ENCODE data around the gene EVI2B.
"Not testable (repeated sequence)": the region's sequence is repeated elsewhere in the genome, so short reads cannot be mapped to it uniquely, and the experiment has no call there.

EVI2B gene

DNA sequence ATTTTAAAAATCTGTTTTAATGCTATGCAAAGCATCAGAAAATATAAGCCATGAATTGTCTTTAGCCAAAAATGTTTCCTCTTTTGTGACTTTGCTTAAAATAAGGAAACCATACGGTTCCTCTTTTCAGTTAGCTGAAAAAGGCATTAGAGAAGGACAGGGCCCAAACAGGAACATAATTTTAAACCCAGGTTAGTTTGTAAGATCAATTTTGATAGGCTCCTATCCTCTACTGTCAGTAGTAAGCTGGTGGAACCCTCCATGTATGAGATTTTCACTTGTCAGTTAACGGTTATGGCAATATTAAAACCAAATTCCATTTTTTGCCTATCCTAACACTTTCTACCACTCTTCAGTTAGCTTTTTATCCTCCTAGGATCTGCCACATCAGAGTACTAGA lies 4.3 kb downstream of the EVI2B start:
- DNase-seq = no peak

GRCh38 chr17:31308372-31309334 lies 5.2 kb downstream of the EVI2B start:
- DNase-seq = no peak

- DNase-seq = no peak
Measured at GRCh38 chr17:31307640-31308039, 6.2 kb downstream of the EVI2B start.

GRCh38 chr17:31299624-31300023 lies 14.2 kb downstream of the EVI2B start:
- no peak for DNase-seq

GRCh38 chr17:31297090-31297489 lies 16.8 kb downstream of the EVI2B start, which contains the start of gene OMG:
Gene OMG (minus strand): TSS chr17:31297239. CDS start chr17:31296331, 908 bp downstream.
- DNase-seq = no peak

DNA sequence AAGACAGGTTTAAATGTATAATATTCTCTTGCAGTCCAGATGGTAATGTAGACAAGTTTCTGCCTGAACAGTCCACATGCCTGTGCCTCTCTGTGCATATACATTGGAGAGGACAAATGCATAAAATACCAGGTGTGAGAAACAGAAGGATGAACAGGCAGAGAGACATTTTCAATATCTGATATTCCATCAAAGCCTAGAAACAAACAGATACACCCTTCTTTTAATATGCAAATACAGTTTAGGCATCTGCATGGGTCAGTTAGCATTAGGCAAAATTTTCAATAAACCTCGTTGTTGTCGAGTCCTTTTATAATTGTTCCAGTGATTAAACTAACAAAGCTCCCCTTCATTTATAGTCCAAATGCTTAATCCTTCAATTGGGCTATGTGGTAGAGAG lies 17.7 kb downstream of the EVI2B start:
- no peak for DNase-seq

DNA sequence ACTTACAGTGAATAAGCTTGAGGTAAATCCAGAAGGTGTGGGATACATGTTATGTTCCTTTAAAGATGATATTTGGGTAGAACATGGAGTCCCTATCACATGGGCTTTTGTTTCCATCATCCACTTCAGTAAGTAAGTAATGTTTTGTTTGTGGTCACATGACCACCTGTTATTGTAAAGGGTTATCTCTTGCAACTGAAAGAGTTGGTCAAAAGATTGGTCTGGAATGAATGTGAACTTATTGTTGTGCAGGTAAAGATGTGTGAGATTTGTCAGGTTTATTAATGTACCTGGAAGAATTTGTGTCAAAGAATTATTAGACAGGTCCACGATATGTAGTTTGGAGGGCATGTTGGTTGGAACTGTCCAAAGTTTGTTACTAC lies 18.4 kb downstream of the EVI2B start:
- no peak for DNase-seq

DNA sequence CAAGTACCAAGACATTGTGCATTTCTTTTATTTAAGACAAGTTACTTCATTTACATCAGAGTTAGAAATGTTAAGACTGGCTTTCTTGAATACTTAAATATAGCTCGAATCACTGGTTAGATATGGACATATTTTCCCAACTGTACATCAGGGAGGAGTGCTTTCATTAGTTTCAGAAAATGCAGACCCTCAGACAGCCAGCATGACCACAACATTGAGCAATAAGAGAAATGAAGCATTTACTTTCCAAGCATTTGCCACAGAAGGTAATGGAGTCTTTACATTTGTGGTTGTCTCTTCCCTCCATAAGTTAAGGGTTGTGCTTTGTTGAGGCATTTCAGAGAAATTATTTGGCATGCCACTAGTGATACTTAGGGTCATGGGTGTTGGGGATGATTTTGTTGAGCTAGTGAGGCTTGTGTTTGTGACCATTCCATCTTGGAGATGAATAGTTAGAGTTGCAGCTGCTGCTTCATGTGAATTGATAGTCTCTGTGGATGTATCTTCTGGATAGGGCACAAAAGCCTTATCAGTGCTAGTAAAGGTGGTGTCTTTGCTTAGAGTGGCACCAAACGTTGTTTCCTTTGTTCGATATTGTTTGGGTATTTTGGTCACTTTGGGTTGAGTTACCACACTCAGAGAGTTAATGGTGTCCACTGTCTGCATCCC lies 18.9 kb downstream of the EVI2B start:
- no peak for DNase-seq

GRCh38 chr17:31294231-31294630 lies 19.6 kb downstream of the EVI2B start:
- no peak for DNase-seq

GRCh38 chr17:31293581-31293980 lies 20.3 kb downstream of the EVI2B start:
- DNase-seq = no peak

DNA sequence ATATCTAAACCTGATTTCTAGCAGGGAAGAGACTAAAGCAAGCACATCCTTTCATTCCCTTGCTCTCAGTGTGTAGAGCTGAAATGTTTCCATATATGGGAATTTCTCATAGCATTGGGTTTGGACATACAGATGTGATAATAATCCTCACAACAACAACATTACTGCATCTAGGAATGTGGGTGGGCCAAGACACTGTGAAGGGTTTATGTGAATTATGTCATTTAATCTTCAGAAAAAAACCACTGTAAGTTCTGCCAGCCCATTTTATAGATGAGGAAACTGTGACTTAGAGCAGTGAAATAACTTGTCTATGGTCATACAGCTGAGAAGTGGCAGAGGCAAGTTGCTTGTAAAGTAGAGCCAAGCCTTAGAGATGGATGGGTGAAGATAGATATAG lies 22.0 kb downstream of the EVI2B start:
- no peak for DNase-seq

DNA sequence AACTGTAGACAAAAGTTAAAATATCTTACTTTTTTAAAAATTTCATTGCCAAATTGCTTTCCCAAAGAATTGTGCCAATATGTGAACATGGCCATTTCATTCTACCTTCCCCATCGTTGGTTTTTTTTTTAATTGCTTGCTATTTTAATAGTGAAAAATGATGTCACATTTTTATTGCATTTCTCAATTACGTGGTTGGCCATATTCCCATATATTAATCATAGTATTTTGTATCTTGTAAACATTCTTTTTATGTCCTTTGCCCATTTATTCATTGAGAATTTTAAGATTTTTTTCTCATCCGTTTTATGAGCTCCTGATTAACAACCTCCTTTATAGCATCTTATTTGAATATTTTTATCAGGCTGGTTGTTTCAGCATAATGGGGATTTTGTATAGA lies 24.1 kb downstream of the EVI2B start:
- DNase-seq = no peak

GRCh38 chr17:31287932-31288331 lies 25.9 kb downstream of the EVI2B start:
- DNase-seq = not testable (repeated sequence)

DNA sequence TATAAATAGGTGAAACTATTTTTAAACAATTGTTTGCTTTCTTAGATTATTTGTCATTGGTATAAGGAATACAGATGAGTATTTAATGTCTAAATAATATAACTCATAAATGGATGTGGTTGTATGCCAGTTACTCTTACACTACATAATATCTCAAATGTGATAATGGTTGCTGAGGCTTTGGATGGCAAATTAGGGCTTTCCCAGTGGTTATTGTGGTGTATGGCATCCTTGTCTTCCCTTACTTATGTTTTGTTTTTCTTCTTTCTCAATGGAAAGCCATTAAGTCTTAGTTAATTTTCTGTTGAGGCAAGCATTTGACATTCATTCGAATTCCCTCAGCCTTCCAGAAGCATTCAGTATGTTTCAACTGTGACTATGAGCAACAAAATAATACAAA lies 27.3 kb downstream of the EVI2B start:
- DNase-seq = no peak

DNA sequence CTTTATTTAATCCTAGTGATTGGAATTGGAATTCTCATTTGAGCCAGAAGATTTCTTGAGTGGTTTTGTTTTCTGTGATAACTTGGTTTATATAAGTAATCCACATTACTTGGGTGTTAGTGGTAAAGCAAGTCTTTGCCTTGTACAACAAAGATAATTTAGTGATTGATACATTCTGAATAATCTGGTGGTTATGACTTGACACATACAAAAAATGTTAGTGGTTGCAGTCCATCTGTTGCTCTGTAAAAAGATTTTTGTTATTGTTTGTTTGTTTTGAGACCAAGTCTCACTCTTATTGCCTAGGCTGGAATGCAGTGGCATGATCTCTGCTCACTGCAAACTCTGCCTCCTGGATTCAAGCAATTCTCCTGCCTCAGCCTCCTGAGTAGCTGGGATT lies 30.0 kb downstream of the EVI2B start:
- DNase-seq = no peak

DNA sequence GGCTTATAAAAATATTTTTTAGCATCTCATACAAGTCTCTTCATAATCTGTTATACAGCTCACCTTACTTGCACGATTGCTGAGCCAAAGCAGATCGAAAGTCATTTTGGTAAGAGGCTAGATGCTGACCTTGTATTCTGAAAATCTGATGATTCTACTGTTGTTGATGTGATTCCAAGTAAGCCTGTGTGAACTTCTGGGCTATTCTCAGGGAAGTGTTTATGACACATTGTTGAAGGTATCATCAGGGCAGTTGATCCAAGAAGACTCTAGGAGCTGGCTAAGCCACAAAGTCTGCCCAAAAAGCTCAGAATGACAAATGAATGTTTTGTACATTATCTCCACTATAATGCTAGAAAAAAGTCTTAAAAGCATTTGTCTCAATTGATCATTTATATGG lies 32.8 kb downstream of the EVI2B start:
- DNase-seq = no peak

DNA sequence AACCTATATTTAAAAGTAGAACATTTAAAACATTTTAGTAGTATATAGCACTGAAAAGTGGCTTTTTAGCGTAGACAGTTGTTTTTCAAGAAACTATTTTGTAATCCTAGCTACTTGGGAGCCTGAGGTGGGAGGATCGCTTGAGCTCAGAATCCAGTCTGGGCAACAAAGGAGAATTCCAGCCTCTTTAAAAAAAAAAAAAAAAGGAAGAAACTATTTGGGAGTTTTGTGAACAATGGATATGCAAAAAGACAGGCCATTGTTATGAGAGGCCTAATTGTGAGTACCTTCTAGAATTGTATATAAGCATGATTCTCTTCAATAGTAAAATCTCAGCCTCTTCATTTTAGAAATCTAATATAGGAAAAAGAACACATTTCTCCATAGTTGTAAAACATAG lies 34.5 kb downstream of the EVI2B start:
- DNase-seq = no peak

DNA sequence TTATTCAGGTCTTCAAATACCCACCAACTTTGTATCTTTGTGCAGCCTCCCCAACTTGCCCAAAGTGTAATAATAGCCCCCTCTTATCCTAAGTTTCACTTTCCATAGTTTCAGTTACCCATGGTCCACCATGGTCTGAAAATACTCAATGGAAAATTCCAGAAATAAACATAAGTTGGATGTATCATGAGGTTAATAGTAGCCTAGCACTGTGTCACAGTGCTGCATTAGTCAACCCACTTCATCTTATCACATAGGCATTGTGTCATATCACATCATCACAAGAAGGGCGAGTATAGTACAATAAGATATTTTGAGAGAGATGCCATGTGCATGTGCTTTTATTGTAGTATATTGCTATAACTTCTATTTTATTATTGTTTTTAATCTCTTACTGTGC lies 38.7 kb downstream of the EVI2B start:
- DNase-seq = no peak

DNA sequence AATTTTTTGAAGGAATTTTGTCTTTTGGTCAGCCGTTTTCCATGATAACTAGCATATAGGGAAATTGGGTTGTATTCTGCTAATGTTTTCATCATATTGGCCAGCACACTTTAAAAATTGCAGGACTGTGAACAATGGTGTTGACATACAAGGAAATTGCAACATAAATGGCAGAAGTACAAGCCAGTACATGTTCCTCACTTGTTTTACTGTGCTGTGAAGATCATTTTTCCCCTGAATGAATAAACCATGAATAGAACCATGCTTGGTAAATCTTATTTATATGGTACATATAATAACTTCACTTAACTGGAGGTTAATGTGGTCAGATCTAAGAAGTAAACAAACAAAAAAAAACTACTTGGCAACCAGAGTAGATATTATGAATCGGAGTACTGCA lies 39.6 kb downstream of the EVI2B start:
- no peak for DNase-seq

DNA sequence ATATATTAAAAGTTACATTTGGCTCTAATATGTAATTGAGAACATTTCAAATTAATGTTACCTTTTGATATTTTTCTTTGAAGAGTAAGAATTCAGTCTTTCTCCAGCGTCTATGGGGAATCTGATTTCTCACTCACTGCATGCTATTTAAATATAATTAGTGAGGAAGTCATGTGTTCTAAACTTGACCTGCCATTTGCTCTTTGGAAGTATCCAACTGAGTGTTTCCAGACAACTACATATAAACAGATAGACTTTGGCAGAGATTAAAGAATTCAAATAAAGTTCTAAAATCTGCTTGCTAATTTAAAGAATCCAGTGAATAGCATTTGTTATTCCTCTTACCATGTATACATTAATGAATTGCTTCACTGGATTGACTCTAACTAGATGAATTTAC lies 40.3 kb downstream of the EVI2B start:
- no peak for DNase-seq

GRCh38 chr17:31272803-31273202 lies 41.1 kb downstream of the EVI2B start:
- DNase-seq = no peak

DNA sequence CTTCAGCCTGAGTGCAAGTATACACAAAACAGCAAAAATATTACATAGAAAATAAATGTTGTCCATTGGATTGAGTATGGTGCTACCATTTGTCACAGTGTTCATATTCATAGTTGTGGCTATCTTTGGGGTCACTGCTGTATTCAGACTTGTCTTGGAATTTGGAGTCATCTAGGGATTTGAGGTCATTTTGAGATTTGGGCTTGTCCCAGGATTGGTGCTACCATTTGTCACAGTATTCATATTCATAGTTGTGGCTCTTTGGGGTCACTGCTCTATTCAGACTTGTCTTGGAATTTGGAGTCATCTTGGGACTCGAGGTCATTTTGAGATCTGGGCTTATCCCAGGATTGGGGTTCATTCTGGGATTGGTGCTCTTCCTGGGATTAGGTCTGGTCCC lies 41.6 kb downstream of the EVI2B start:
- no peak for DNase-seq

DNA sequence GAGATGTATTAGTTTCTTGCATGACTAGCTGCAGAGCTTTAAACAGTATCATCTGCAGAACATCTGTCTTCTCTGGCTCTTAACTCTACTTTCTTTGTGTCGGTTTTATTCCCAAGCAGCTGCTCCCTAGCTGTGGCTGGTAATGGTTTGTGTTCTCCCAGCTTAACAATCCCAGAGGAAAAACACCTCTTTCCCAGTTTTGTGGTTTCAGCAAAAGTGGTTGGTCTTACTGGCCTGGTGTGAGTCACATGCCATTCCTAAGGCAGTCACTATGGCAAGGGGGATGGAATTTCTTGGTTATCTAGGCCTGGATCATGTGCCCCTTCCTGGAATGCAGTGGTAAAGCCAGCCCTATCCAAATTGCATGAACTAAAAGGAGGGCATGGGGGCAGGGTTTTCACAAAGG lies 44.3 kb downstream of the EVI2B start:
- DNase-seq = no peak

DNA sequence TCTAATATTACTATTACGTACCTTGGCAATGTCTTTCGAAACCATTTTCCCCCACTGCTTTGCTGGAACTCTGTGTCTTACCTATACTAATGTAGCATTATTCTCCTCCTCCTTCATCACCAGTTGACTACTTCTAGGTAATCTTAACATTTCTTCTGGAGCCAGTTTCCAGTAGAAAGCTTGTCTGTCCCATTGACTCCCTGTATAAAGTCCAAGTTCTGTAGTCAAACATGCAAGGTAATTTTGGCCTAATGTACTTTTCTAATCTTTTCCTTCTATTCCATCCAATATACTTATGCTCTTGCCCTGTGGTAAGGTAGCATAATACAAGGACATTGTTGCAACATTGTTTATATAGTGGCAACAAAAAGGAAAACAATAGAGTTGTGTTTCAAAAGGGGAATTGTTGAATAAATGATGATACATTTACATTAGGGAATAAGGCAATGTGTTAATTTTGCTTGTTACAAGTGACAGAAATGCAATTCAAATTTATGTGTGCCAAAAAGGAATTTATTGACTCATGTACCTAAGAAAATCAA lies 44.7 kb downstream of the EVI2B start:
- no peak for DNase-seq
